Measurements from ENCODE around the gene STIM1.
A peak's percentile ranks its signal among the peaks of the same experiment; 100 is the strongest.

STIM1 gene

DNA sequence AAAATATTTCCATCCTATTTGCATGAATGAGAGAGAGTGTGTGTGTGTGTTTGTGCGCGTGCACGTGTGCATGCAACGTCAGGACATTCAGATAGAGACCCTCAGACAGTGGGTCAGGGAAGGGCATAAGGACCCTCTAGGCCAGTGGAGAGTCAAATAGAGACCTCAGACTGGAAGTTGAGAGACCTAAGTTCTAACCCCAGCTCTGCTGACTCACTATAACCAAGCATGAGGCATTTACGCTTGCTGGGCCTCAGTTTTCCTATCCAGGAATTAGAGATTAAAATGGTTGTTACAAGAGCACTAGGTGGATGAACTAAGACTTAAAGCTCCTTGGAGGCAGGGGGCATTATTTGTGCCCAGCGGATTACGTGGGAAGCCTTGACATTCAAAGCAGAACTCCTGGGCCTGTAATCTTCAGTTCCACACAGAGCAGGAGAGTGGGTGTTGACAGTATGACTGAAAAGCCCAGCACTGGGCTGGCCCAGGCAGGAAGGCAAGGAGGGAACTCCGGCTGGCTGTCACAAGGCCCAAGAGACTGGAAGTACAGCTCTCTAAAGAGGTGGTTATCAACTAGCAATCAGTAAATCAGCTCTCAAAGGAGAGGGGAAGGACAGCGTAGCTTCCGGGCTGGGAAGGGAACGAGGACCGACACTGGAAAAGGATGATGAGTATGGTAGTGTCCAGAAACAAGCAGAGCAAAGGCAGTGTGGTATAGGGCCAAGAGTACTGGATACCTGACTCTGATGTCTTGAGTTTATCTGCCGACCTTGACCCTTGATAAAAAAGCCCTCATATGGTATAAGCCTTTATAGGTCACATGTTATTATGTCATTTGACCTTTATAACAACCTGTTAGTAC lies 23.9 kb upstream of the STIM1 start:
- DNase-seq = no peak

DNA sequence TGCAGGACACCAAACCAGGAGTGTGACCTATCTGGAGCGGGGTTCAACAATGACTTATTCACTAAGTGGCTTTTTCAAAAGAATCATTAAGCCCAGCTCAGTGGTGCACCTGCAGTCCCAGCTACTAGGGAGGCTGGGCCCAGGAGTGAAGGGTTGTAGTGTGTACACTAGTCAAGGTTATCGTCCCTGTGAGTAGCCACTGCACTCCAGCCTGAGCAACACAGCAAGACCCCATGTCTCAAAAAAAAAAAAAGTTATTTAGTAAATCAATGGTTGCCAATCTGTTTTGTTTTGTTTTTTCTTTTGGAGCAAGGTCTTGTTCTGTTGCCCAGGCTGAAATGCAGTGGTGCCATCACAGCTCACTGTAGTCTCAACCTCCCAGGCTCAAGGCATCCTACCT lies 22.6 kb upstream of the STIM1 start:
- DNase-seq = no peak

GRCh38 chr11:3833449-3833848 lies 22.0 kb upstream of the STIM1 start:
- DNase-seq = no peak

- DNase-seq = no peak
These were observed 21.2 kb upstream of the STIM1 start for GRCh38 chr11:3834349-3834663.

DNA sequence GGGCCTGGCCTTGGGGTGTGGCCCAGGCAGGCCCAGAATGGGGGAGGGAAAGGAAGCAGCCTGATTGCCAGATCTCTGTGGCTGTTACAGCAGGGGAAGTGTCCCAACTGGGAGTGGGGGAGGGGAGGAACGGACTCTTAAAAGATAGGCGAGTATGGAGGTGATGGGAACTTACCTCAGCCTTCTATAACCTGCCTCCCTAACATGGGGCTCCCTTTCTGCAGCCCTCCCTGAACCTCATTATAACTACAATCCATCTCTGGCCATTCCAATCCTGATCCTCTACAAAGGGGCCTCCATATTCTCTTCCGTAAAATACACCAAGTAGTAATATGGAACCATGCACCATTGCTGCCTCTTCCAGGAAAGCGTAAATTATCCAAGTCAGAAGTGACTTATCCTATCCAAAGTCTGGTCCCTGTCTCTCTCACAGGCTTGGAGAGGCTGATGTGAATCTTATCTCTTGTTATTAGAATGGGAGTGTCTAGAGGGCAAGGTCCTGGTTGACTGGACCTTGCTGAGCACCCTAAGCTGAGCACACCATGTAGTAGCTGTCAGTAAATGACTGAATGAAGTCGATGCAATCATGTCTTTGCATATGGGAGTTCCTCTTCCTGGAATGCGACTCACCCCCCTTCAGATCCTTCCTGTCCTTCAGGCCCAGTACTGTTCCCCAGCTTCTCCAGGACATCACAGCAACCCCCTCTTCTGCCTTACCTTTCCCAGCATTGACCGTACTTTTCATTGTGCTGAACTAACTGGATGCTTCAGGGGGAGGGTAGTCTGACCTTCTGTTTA lies 20.6 kb upstream of the STIM1 start:
- no peak for DNase-seq

DNA sequence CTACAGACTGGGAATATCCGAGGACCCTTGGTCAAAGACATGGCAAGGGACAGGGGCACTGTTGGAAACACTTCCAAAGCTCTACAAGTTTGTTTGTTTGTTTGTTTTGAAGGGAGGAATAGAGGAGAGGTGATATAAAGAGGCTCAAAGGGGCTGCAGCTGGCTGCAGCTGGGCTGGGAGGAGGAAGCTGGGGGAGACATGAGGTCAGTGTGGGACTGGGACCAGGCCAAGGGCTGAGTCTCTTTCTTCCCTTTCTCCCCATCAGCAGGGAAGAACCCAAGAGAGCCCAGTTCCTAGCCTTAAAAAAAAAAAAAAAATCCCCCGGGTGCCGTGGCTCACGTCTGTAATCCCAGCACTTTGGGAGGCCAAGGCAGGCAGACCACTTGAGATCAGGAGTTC lies 19.7 kb upstream of the STIM1 start:
- no peak for DNase-seq

DNA sequence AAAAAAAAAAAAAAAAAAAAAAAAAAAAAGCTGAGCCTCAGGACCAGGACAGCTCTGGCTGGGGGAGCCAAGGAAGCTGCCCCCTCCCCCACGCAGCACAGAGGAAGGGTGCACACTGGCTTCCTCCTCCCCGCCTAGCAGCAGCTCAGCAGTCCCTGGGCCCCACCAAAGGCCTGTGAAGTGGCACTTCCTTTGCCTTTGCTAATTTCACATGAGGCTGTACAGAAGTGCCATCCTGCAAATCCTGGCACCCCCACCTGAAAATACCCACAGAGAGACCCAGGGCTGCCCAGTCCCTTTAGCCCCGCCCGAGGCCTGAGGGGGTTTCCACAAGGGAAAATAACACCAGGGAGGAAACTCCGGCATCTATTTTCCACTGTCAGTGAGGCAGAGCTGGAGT lies 18.6 kb upstream of the STIM1 start:
- no peak for DNase-seq

DNA sequence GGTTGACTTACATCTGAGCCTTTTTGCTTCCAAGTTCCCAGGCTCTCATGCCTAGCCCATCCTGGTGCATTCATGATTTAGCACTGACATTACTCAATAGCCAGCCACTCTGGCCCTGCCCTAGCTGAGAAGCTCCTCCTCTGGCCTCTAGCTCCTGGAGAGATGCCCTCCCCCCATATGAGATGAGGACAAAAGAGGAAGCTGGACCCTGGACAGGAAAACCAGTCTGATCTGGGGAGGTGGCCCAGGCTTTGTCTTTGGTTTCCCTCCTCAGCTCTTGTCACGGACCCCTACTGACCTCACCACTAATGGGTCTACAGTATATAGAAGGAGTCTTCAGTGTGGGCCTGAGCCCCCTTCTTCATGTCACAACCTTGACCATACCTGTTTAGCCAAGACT lies 17.7 kb upstream of the STIM1 start:
- DNase-seq = peak; percentile 54

DNA sequence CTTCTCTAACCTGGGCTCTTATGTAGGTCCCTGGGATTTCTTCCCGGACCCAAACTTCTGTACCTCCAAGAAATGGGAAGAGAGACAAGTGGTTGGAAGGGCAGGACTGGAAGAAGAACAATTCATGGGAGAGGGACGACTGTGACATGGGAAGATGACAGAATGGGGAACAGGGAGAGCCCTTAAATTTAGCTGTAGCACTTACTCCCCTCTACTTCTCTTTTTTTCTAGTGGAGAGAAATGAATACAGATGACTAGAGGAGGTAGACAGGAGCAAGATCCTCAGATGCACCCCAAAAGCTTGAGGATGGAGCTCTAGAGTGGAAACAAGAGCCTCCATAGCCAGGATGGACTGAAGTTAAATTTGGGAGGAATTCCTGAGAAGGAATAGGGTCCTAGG lies 17.0 kb upstream of the STIM1 start:
- DNase-seq = no peak

DNA sequence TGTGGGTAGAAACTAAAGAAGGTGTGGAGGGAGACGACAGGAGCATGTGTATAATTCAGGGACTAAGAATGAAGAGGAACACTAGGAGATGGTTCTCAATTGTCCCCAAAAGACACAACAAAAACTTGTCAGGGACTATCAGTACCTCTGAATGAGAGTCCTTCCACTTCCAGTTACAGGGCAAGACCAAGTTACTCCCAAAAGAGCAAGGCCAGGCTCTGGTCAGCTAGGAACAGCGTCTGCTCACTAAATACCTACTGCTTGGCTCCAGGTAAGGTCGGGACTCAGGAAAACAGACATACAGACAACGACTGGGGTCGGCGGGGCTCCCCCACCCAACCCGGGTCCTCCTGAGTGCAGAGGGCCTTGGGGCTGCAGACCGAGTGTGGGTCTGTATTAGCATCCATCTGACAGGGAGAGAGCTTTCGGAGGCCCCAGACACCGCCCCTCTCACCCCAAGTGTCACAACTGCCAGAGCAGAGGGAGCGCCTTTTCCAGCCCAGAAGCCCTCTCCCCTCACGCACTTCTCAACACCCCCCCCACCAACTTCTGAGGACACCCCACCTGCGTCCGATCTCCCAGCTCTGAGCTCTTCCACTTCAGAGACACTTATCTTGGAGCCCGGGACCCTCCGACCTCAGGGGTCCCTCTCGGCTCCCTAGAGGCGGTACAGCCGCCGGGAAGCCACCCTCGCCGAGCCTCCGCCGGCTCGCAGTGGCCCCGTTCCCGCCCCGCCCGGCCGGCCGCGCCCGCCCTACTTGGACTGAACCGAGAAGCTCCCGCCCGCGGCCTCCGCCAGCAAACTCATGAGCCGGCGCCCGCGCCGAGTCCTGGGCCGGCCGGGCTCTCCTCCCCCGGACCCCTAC lies 15.2 kb upstream of the STIM1 start:
- peak; percentile 21 for DNase-seq

DNA sequence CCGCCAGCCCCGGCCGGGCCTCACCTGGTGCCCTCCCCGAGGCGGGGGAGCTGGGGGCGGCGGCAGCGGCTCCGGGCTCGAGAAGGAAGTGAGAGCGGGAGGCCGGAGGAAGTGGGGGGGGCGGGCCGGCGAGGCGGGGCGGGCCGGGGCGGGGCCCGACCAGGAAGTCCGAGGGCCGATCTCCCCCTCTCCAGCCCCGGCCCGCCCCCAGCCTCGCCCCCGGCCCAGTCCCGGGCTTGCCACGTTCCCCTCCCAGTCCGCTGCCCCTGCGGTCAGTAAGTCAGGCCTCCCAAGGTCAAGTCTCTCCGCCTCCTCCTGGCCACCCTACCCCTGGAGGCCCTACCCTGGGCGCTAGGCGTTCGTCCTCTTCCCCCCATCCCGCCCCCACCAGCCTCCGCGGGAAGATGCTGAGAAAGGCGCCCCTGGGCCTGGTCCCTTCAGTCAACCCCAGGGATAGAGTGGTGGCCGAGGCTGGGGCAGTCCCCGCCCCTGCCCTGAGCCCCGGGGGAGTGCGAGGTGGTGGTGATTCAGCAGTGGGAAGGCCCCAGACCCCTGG lies 14.5 kb upstream of the STIM1 start, which contains the start of gene RHOG:
RHOG (minus strand) TSS at position 90 of the 556 bp plus-strand sequence. CDS start 12,821 bp downstream, outside the sequence.
- peak; percentile 71 for DNase-seq

DNA sequence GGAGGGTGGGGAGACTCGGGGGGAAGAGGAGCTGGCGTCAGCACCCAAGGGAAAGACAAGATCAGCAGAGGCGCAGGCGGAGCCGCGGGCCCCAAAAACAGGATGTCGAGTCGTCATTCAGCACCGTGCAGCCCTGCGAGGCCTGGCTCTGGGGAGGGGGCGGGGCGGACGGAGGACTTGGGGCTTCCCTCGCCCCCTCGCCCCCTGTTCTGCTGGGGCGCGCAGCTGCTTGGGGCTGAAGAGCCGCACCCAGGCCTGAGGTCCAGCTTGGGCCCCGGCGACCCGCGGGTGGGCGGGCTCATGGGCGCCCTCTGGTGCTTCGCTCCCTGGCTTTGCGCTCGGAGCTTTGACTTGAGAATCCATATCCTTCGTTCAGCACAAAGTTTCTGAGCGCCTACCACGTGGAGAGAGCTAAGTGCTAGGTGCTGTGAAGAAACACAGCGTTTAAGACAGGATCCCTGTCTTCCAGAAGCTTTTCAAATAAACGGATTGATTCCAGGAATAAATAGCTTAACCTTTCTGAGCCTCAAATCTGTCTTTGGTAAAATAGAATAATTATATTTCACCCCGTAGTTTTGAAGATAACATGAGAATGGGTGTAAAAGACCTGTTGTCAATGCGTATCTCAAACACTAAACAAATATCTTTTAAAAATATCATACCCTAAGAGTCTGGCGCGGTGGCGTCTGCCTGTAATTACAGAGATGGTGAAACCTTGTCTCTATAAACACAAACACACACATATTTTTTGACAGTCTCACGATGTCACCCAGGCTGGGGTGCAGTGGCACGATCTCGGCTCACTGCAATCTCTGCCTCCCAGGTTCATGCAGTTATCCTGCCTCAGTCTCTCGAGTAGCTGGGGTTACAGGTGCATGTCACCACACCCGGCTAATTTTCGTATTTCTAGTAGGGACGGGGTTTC lies 13.8 kb upstream of the STIM1 start:
- peak; percentile 84 for DNase-seq

GRCh38 chr11:3843326-3843725 lies 12.1 kb upstream of the STIM1 start:
- no peak for DNase-seq

DNA sequence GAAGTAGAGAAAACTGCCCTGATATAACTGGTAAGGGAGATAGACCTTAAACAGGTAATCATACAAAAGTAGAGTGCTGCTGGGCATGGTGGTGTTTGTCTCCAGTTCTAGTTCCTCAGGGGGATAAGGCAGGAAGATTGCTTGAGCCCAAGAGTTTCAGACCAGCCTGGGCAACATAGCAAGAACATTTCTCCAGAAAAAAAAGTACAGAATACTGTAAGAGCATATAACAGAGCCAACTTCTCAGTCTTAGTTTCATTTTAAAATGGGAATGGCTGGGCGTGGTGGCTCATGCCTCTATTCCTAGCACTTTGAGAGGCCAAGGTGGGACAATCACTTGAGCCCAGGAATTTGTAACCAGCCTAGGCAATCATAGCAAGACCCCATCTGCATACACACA lies 10.2 kb upstream of the STIM1 start:
- no peak for DNase-seq

DNA sequence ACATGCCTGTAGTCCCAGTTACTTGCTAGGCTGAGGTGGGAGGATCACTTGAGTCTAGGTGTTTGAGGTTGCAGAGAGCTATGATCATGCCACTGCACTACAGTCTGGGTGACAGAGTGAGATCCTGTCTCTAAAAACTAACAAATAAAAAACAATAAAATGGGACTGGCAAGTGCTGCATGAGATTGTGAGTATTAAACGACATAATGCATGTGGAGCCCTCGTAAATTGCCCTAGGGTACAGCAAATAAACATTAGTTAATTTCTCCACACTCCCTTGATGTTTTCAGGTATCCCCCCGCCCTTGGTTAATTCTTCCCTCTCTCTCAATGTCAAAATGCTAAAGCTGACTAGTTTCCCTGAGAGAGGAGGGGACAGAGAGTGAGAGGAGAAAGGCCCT lies 9.8 kb upstream of the STIM1 start:
- no peak for DNase-seq

DNA sequence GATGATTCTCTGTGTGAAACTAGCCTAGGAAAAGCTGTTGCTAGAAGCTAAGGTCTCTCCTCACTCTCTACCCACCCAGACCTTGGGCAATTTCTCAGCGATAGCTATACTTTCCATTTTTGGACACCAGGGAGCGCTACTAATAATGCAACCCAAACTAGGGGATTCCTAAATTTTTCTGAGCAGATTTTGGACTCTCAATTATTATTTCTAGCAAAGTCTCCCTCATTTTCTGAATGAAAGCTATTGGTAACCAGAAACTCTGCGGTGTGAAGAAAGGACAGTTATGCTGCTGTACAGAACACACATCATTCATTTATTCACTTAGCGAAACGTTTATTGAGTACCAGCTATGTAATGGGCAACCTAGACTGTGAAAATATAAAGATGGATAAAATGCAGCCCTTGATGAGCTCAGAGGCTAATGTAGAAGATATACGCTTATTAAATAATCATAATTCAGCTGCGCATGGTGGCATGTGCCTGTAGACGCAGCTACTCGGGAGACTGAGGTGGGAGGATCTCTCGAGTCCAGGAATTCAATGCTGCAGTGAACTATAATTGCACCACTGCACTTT lies 6.1 kb upstream of the STIM1 start:
- DNase-seq = peak; percentile 50

- no peak for DNase-seq
These were observed 2.0 kb upstream of the STIM1 start for GRCh38 chr11:3853545-3853842.

- DNase-seq = peak; percentile 90
These were observed 1.4 kb upstream of the STIM1 start for GRCh38 chr11:3853899-3854659.

DNA sequence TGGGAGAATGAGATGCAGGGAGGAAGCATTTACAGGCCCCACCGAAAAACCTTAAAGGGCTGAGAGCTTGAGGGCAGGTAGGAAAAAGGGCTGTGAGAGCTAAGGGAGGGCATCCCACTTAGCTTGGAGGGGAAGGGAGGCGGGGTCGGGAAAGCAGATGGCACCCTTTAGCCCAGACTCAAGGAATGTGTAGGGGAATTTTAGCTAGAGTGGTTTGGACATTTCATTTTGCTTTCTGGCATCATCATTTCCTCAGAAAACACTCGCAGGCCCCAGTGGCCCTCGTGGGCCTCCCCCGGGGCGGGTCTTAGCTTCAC lies 846 bp upstream of the STIM1 start:
- no peak for DNase-seq

- DNase-seq = peak; percentile 48
These were observed 486 bp downstream of the STIM1 start for GRCh38 chr11:3855808-3856491.

Measured in RPMI8226 (cell line).